B cell (primary cell): ENCODE measurements around the gene FAM114A2. TPM values are rescaled to one million over a fixed set of nuclear protein-coding genes. Genes with fewer than 3 reads are reported as not detected.

Experiments
- ATAC-seq: fragments of 200-7000 bp; cut with Tn5 transposase; one replicate; pipeline ENCODE4 v1.10.0; 2021; ENCODE audit warnings: low read depth, mild to moderate bottlenecking, moderate number of reproducible peaks, moderate library complexity
- CTCF ChIA-PET: fragments of 350-600 bp; sonication (Branson Sonifier 250); formaldehyde crosslinking; loops from one replicate; lab custom pipeline; 2021; ENCODE audit warnings: antibody characterized with exemption, inconsistent platforms; lab: Charles Lee
- POLR2A ChIA-PET: fragments of 350-600 bp; sonication (Branson Sonifier 250); formaldehyde crosslinking; loops from one replicate; lab custom pipeline; 2021; ENCODE audit warnings: antibody characterized with exemption; lab: Charles Lee
- DNase-seq: peaks from one replicate; pipeline ENCODE4 v3.0.0; 2013
- H2AFZ ChIP-seq: 2 replicates; pipeline ENCODE4 v1.6.1; 2012; ENCODE audit warnings: mild to moderate bottlenecking, low read depth, low read length; ENCODE audit not compliant: insufficient read depth, poor library complexity, severe bottlenecking
- H3K27ac ChIP-seq, 2 donors: 1 replicate in 1 of 2; 2 replicates in 1 of 2; pipeline ENCODE4 v1.5.1; 2012 to 2013; ENCODE audit warnings: low read length in 2 of 2, mild to moderate bottlenecking in 2 of 2, moderate library complexity in 1 of 2
- H3K27me3 ChIP-seq, 4 experiments: fragments of 200-600 bp in 1 of 4; sonication (generic) in 1 of 4; replicated peaks in 1 of 4; 1 replicate in 2 of 4; 2 replicates in 2 of 4; pipeline versions ENCODE4 v1.6.1 to v1.7.0; 2013 to 2016; ENCODE audit warnings: low read length in 3 of 4, mild to moderate bottlenecking in 2 of 4, mixed read lengths in 1 of 4, moderate library complexity in 1 of 4; ENCODE audit not compliant: insufficient read depth in 4 of 4, control insufficient read depth in 3 of 4; ENCODE audit errors: control extremely low read depth in 1 of 4
- H3K36me3 ChIP-seq, 2 experiments: replicated peaks in 1 of 2; 1 replicate in 1 of 2; 2 replicates in 1 of 2; pipeline versions ENCODE4 v1.6.1 to v1.7.1; 2013; ENCODE audit warnings: low read length in 1 of 2; ENCODE audit not compliant: insufficient read depth in 2 of 2, control insufficient read depth in 1 of 2; ENCODE audit errors: control extremely low read depth in 1 of 2, extremely low read depth in 1 of 2
- H3K4me1 ChIP-seq, 2 donors: fragments of 200-600 bp in 1 of 2; sonication (generic) in 1 of 2; 1 replicate in 1 of 2; 2 replicates in 1 of 2; pipeline versions ENCODE4 v1.5.1 to v1.6.1; 2013 to 2017; ENCODE audit warnings: low read length in 2 of 2; ENCODE audit not compliant: control insufficient read depth in 2 of 2, insufficient read depth in 2 of 2
- H3K4me2 ChIP-seq: replicated peaks from 2 replicates; pipeline ENCODE3; 2012; ENCODE audit warnings: mild to moderate bottlenecking, low read depth, low read length; ENCODE audit not compliant: poor library complexity, severe bottlenecking
- H3K4me3 ChIP-seq, 5 experiments: fragments of 200-600 bp in 1 of 5; sonication (generic) in 1 of 5; 1 replicate in 3 of 5; 2 replicates in 2 of 5; pipeline versions ENCODE4 v1.5.1 to v1.7.0; 2011 to 2016; ENCODE audit warnings: low read length in 4 of 5, mild to moderate bottlenecking in 4 of 5, low read depth in 2 of 5, control low read depth in 1 of 5, moderate library complexity in 1 of 5; ENCODE audit not compliant: insufficient read depth in 1 of 5; ENCODE audit errors: control extremely low read depth in 1 of 5, extremely low read depth in 1 of 5
- H3K79me2 ChIP-seq: fragments of 200-600 bp; sonication (generic); one replicate; pipeline ENCODE4 v1.6.0; 2016; ENCODE audit warnings: low read length; ENCODE audit not compliant: control insufficient read depth, insufficient read depth
- H3K9ac ChIP-seq: fragments of 200-600 bp; sonication (generic); 2 replicates; pipeline ENCODE4 v1.6.1; 2017; ENCODE audit warnings: mild to moderate bottlenecking, low read length, moderate library complexity
- H3K9me3 ChIP-seq, 3 donors: one replicate each; pipeline versions ENCODE4 v1.6.1 to v1.7.1; 2013; ENCODE audit warnings: low read length in 2 of 3; ENCODE audit not compliant: control insufficient read depth in 2 of 3, insufficient read depth in 1 of 3; ENCODE audit errors: control extremely low read depth in 1 of 3
- H4K20me1 ChIP-seq: 2 replicates; pipeline ENCODE4 v1.6.0; 2012; ENCODE audit warnings: mild to moderate bottlenecking, low read length; ENCODE audit not compliant: insufficient read depth, control insufficient read depth, poor library complexity, severe bottlenecking
- H3K27ac Mint-ChIP-seq: one replicate; pipeline ENCODE4 v1.8.0; 2021; ENCODE audit warnings: mixed read lengths
- H3K27me3 Mint-ChIP-seq: one replicate; pipeline ENCODE4 v1.8.0; 2021; ENCODE audit warnings: mixed read lengths
- H3K4me1 Mint-ChIP-seq: one replicate; pipeline ENCODE4 v1.8.0; 2021; ENCODE audit warnings: mixed read lengths
- H3K4me3 Mint-ChIP-seq: one replicate; pipeline ENCODE4 v1.8.0; 2021; ENCODE audit warnings: mixed read lengths
- H3K9me3 Mint-ChIP-seq: one replicate; pipeline ENCODE4 v1.8.0; 2022; ENCODE audit warnings: mixed read lengths; ENCODE audit not compliant: insufficient read depth
- EZH2 ChIP-seq: IDR thresholded peaks from 2 replicates; pipeline ENCODE4 v1.6.1; 2012; ENCODE audit warnings: borderline replicate concordance, low read depth, mild to moderate bottlenecking, moderate library complexity, low read length; ENCODE audit not compliant: insufficient read depth, poor library complexity, severe bottlenecking
- WGBS: methylation state at CpG from one replicate; pipeline ENCODE4 v1.1.5; 2013; ENCODE audit warnings: missing lambda C conversion rate; ENCODE audit not compliant: insufficient coverage; 5-methylcytosine and 5-hydroxymethylcytosine counted together
- intact Hi-C: fragments of 100-400 bp; cut with micrococcal nuclease; formaldehyde crosslinking; loops from one replicate; pipeline ENCODE4 v1.10.0; 2022
- polyA plus RNA-seq: library from polyadenylated mRNA; depleted of rRNA; stranded (reverse); fragments of >200 nt; gene quantifications from 2 replicates; pipeline ENCODE4 v1.2.3, GENCODE V29; 2012
- total RNA-seq, 2 donors: library from RNA; stranded (reverse); fragments of 120-200 nt in 1 of 2; gene quantifications; 1 replicate in 1 of 2; 2 replicates in 1 of 2; pipeline versions ENCODE4 v1.2.3 to v1.2.4, GENCODE V29; 2013 to 2022
- TF ChIP-seq, protein P1 (sequence below): fragments of 200-600 bp; IDR thresholded peaks from one replicate; pipeline ENCODE4 v1.8.0; 2022; ENCODE audit warnings: antibody characterized with exemption, mild to moderate bottlenecking

The FAM114A2 gene
- total and polyA plus RNA-seq, 2 donors (not counting 1 experiment from before 2014, with no cell fraction given): 6.0 to 34.2 TPM

GRCh38 chr5:153969563-153969895 lies 69.2 kb downstream of the FAM114A2 start:
- no peak overlapping the region for H3K27ac ChIP-seq
- no peak for TF ChIP-seq EZH2
- TF ChIP-seq, protein P1, sequence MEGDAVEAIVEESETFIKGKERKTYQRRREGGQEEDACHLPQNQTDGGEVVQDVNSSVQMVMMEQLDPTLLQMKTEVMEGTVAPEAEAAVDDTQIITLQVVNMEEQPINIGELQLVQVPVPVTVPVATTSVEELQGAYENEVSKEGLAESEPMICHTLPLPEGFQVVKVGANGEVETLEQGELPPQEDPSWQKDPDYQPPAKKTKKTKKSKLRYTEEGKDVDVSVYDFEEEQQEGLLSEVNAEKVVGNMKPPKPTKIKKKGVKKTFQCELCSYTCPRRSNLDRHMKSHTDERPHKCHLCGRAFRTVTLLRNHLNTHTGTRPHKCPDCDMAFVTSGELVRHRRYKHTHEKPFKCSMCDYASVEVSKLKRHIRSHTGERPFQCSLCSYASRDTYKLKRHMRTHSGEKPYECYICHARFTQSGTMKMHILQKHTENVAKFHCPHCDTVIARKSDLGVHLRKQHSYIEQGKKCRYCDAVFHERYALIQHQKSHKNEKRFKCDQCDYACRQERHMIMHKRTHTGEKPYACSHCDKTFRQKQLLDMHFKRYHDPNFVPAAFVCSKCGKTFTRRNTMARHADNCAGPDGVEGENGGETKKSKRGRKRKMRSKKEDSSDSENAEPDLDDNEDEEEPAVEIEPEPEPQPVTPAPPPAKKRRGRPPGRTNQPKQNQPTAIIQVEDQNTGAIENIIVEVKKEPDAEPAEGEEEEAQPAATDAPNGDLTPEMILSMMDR: no peak
- H3K9ac ChIP-seq: no peak overlapping the region
- no peak overlapping the region for H2AFZ ChIP-seq
- no peak overlapping the region for H3K4me3 ChIP-seq
- no peaks in the 10 kb centered on the region for H3K9me3 Mint-ChIP-seq
- ChIA-PET CTCF (interaction anchor here (1.2 kb wide), 1 partner anchor 10 kb away, joined by 3 read pairs; no protein-coding TSS in a partner anchor), POLR2A (no interaction called here)
- peaks cover 0 to 6% (median 0%) of the 10 kb centered on the region in 4 experiments for H3K27me3 ChIP-seq
- peaks cover 0 to 2% of the 10 kb centered on the region in 2 donors for H3K4me1 ChIP-seq
- H3K9me3 ChIP-seq: no peaks in the 10 kb centered on the region
- no peak overlapping the region for H3K4me3 Mint-ChIP-seq
- H3K27ac Mint-ChIP-seq: no peak overlapping the region
- H3K79me2 ChIP-seq: no peaks in the 10 kb centered on the region
- WGBS: no CpG with 5 or more reads among the region's 3 CpGs
- H3K36me3 ChIP-seq: no peaks in the 10 kb centered on the region
- DNase-seq (no peak), ATAC-seq (no peak)
- intact Hi-C loops: no loop called here
- H4K20me1 ChIP-seq: no peaks in the 10 kb centered on the region
- H3K4me2 ChIP-seq: no peak overlapping the region
- peaks cover 21% of the 10 kb centered on the region for H3K27me3 Mint-ChIP-seq
- H3K4me1 Mint-ChIP-seq: no peaks in the 10 kb centered on the region

GRCh38 chr5:153968761-153969562 lies 69.7 kb downstream of the FAM114A2 start:
- Histone ChIP-seq H3K9ac (no peak overlapping the region), H3K9me3 (no peaks in the 10 kb centered on the region), H4K20me1 (no peaks in the 10 kb centered on the region), H3K36me3 (no peaks in the 10 kb centered on the region), H3K27ac (no peak overlapping the region), H3K4me1 (no peaks in the 10 kb centered on the region), H3K27me3 (peaks cover 0 to 7% (median 0%) of the 10 kb centered on the region in 4 experiments), H3K79me2 (no peaks in the 10 kb centered on the region), H2AFZ (no peak overlapping the region), H3K4me3 (no peak overlapping the region), H3K4me2 (no peak overlapping the region)
- WGBS: 85% methylated on average over 9 of the region's 10 CpGs
- Mint-ChIP-seq H3K4me1 (no peaks in the 10 kb centered on the region), H3K27me3 (peaks cover 21% of the 10 kb centered on the region), H3K9me3 (no peaks in the 10 kb centered on the region), H3K27ac (no peak overlapping the region), H3K4me3 (no peak overlapping the region)
- ChIA-PET CTCF (interaction anchor here (0.9 to 1.2 kb wide), 3 partner anchors 10 to 1436 kb away, joined by 3 to 4 read pairs (median 4); no protein-coding TSS in a partner anchor), POLR2A (no interaction called here)
- DNase-seq (no peak), ATAC-seq (no peak)
- no peak for TF ChIP-seq EZH2
- TF ChIP-seq, protein P1: no peak
- intact Hi-C loops: no loop called here
